ENCODE measurements around the gene SATB2. TPM values are rescaled to one million over a fixed set of nuclear protein-coding genes. Genes with fewer than 3 reads are reported as not detected.
A peak's percentile ranks its signal among the peaks of the same experiment; 100 is the strongest.

Gene SATB2
- total RNA-seq, 1 donor from 2014 or later, result 10.1 TPM

GRCh38 chr2:199439066-199439465 is 18.7 kb downstream of the SATB2 start:
- Mint-ChIP-seq H3K4me1 (peaks cover 21% of the 10 kb centered on the region), H3K36me3 (ENCODE audit: low read depth) (no peaks in the 10 kb centered on the region), H3K4me3 (no peak overlapping the region), H3K27ac (ENCODE audit: unreplicated experiment) (no peak overlapping the region), H3K27me3 (ENCODE audit: low read depth) (no peaks in the 10 kb centered on the region), H3K9me3 (no peaks in the 10 kb centered on the region)
- no peak for DNase-seq (ENCODE audit: low read depth, low spot score)
- no peak for TF ChIP-seq CTCF (conservative IDR thresholded peaks at IDR 0.05)

DNA sequence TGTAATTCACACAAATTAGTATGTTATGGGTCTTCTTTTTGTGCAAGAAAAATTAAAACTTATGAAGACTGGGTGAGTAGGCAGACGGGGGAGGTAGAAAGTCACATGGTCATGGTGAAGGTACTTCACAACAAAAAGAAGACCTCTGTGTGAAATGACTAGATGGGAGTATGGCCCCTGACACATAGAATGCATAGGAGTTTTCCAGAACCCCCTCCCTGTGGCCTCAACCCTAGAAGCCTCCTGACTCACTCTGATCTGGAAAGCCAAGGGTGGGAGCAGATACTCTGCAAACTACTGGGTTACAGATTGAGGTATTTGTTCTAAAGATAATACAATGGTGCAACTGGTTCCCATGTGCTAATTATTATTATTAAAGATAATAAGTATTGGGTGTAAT is 23.2 kb downstream of the SATB2 start:
- H3K4me1 Mint-ChIP-seq, result peaks cover 33% of the 10 kb centered on the region
- no peaks in the 10 kb centered on the region for H3K9me3 Mint-ChIP-seq
- DNase-seq (ENCODE audit: low read depth, low spot score), result no peak
- no peak overlapping the region for H3K27ac Mint-ChIP-seq (ENCODE audit: unreplicated experiment)
- no peaks in the 10 kb centered on the region for H3K27me3 Mint-ChIP-seq (ENCODE audit: low read depth)
- no peak for TF ChIP-seq CTCF (conservative IDR thresholded peaks at IDR 0.05)
- no peaks in the 10 kb centered on the region for H3K36me3 Mint-ChIP-seq (ENCODE audit: low read depth)
- no peak overlapping the region for H3K4me3 Mint-ChIP-seq

- H3K4me1 Mint-ChIP-seq, result peaks cover 23% of the 10 kb centered on the region
- TF ChIP-seq CTCF (conservative IDR thresholded peaks at IDR 0.05), result no peak
Observed at GRCh38 chr2:199433204-199433832, 24.4 kb downstream of the SATB2 start.

GRCh38 chr2:199431746-199432213 is 26.0 kb downstream of the SATB2 start:
- TF ChIP-seq CTCF (conservative IDR thresholded peaks at IDR 0.05), result no peak
- H3K27me3 Mint-ChIP-seq (ENCODE audit: low read depth), result no peaks in the 10 kb centered on the region
- H3K9me3 Mint-ChIP-seq, result no peaks in the 10 kb centered on the region
- DNase-seq (ENCODE audit: low read depth, low spot score), result no peak
- peak overlapping the region; percentile 1 for H3K4me3 Mint-ChIP-seq
- no peak overlapping the region for H3K27ac Mint-ChIP-seq (ENCODE audit: unreplicated experiment)
- H3K36me3 Mint-ChIP-seq (ENCODE audit: low read depth), result no peaks in the 10 kb centered on the region
- peaks cover 22% of the 10 kb centered on the region for H3K4me1 Mint-ChIP-seq

More at GRCh38 chr2:199433204-199433832, 24.4 kb downstream of the SATB2 start:
- DNase-seq (ENCODE audit: low read depth, low spot score), result no peak
- no peaks in the 10 kb centered on the region for H3K27me3 Mint-ChIP-seq (ENCODE audit: low read depth)
- H3K36me3 Mint-ChIP-seq (ENCODE audit: low read depth), result no peaks in the 10 kb centered on the region
- peak overlapping the region; percentile 14 for H3K27ac Mint-ChIP-seq (ENCODE audit: unreplicated experiment)
- no peaks in the 10 kb centered on the region for H3K9me3 Mint-ChIP-seq
- H3K4me3 Mint-ChIP-seq, result no peak overlapping the region

DNA sequence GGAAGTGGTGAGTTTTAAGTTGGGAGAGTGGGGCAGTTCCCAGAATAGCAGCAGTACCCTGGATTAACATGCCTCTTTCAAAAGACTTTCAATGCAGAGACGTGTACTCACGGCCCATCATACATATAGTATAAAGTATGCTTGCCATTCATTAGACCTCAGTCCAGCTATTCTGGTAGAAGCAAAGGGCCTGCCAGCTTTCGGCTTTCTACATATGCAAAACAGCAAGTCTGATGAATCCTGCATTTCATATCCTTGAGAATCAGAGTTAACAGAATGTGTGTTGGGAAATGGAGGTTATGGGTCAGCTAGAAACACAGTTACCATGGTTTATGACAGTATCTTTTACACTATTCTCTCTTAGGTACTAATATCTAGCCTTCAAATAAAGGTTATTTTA is 27.5 kb downstream of the SATB2 start:
- TF ChIP-seq CTCF (conservative IDR thresholded peaks at IDR 0.05), result no peak
- Mint-ChIP-seq H3K9me3 (no peaks in the 10 kb centered on the region), H3K27ac (ENCODE audit: unreplicated experiment) (no peak overlapping the region), H3K4me3 (no peak overlapping the region), H3K27me3 (ENCODE audit: low read depth) (no peaks in the 10 kb centered on the region), H3K36me3 (ENCODE audit: low read depth) (no peaks in the 10 kb centered on the region), H3K4me1 (peaks cover 22% of the 10 kb centered on the region)
- no peak for DNase-seq (ENCODE audit: low read depth, low spot score)
